Inflammatory macrophage treated with lipopolysaccharide for 4 hours (primary cell): ENCODE measurements around the gene RNU1-1.
"Not testable (repeated sequence)": the region's sequence is repeated elsewhere in the genome, so short reads cannot be mapped to it uniquely, and the experiment has no call there.

Experiments
- DNase-seq: peaks from one replicate; pipeline ENCODE4 v3.0.0-alpha.2; 2020

RNU1-1 gene

GRCh38 chr1:16491056-16491675, 22.9 kb downstream of the RNU1-1 start:
- no peak for DNase-seq

DNA sequence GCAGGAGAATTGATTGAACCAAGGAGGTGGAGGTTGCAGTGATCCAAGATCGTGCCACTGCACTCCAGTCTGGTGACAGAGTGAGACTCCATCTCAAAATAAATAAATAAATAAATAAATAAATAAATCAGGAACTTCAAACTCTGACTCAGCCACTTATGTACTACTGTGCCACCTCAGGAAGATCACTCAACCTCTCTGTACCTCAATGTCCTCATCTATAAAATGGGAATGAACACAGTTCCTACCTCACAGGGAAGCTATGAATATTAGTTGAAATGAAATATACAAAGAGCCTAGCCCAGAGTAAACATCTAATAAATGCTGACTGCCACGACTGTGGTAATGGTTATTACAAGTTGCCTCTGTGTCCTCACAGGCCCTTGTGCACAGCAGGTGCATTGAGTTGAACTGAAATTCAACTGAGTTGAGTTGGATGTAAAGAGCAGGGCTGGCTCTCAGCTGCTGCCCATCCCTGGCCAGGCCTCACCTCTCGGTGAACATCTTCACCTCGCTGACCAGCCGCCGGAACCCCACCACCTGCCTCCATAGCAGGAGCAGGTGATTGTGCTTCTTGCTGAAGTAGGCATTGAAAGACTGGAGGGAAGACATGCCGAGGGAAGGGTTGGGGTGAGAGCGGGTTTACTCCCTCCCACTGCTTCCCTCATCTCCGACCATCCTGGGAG, 24.7 kb downstream of the RNU1-1 start:
- not testable (repeated sequence) for DNase-seq

DNA sequence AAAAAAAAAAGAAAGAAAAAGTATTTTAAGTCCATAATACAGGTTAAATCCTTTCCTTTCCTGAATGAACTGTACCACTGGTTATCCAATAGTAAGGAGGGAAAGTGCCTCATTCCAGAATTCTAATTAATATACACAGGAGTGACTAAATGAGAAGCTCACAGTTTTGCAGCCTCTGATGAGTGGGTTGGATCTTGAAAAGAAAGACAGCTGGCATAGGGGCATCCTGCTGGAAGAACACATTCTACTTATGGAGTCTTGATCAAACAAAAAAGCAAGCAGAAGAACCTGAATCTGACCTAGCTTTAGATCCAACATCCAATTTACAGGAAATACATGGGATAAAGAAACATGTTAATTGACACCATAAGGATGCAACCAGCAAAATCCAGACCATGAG, 27.1 kb downstream of the RNU1-1 start:
- not testable (repeated sequence) for DNase-seq

GRCh38 chr1:16486316-16486715, 27.8 kb downstream of the RNU1-1 start:
- DNase-seq, result not testable (repeated sequence)

DNA sequence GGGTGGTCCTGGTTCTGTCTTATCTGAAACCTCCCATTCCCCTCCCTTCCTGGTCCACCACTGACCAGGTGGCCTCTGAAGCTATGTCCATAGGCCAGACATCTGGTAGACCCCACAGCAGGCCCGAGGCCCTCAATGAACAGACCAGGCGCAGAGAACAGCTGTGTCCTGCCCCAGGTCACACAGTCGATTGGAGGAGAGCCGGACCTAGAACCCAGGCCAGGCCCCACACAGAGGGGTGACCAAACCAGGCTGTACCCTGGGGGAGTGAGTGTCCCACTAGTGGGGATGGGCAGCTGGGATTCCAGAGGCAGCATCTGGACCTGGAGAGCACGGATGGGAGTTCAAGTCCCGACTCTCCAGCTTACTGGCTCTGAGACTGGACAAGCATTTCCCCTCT, 29.2 kb downstream of the RNU1-1 start:
- DNase-seq, result no peak

DNA sequence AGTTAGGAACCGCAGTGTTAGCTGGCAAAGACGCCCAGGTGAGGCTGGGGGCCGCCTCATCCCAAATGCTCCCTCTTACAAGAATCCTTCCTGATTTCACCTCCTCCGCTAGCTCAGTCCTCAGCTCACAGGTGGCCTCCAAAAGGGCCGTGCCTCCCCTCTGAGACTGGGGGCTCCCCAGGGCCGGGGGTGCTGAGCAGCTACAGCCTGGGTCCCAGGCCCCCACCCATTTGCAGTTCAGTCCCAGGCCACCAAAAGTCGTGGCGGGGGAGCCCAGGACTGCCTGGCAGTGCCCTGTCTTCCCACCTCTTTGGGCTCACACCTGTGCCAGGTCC, 29.6 kb downstream of the RNU1-1 start:
- DNase-seq, result no peak

GRCh38 chr1:16483639-16484500, 30.2 kb downstream of the RNU1-1 start:
- not testable (repeated sequence) for DNase-seq

GRCh38 chr1:16483146-16483545, 30.9 kb downstream of the RNU1-1 start:
- not testable (repeated sequence) for DNase-seq

DNA sequence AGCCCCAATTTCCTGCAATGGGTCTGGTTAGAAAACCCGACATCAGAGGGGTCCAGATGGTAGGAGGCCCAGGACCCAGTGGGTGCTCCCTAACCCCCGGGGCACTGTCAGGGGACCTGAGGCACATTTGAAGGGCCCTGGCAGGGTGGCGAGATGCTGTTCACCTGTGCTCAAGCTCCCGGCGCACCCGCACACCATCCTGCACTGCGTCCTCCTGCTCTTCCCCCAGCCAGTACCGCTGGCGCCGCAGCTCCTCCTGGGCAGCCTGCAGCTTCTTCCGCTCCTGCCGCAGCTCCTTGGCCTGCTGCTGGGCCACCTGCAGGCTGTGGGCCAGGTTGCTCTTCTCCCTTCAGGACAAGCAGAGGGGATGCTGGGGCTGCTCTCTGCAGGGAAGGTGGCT, 36.0 kb downstream of the RNU1-1 start:
- DNase-seq, result no peak

DNA sequence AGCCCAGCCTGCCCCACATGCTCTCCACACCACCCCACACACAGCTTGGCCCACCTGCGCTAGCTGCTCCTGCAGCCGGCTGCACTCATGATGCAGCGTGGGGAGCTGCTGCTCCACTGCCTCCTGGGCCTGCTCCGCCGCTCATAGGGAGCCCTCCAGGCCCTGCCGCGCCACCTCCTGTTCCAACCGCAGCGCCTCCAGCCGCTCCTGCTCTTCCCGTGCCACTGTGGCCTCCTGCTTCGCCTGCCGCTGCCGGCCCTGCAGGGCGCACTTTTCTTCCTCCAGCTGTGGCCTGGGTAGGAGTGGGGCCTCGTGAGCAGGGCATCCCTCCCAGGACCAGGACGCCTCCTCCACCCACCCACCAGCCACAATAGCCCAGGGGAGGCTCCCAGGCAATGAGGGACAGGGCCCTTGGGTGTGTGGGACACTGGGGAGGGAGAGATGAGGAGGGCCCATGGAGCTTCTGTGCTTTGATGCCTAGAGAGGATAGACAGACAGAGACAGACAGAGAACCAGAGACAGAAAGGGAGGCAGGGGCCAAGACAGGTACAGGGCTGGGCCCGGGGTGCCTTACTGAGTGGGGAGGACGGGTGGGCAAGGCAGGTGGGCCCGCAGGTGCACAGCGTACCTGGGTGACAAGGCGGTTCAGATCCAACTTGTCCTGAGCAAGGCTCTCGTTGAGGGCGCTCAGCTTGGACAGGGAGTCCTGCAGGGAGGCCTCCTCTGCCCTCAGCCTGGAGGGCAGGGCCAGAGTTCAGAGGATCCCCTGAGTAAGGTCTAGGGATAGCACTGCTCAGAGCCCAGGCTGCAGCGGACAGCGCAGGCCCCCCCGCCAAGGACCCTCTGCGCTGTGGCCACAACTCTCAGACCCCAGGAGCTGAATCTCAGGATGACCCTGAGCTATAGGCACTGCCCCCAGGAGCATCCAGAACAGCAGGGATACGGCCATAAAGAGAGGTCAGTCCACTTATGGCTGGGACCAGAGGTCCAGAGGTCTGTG, 38.0 kb downstream of the RNU1-1 start:
- DNase-seq, result not testable (repeated sequence)

GRCh38 chr1:16474891-16475290, 39.2 kb downstream of the RNU1-1 start:
- DNase-seq, result not testable (repeated sequence)

DNA sequence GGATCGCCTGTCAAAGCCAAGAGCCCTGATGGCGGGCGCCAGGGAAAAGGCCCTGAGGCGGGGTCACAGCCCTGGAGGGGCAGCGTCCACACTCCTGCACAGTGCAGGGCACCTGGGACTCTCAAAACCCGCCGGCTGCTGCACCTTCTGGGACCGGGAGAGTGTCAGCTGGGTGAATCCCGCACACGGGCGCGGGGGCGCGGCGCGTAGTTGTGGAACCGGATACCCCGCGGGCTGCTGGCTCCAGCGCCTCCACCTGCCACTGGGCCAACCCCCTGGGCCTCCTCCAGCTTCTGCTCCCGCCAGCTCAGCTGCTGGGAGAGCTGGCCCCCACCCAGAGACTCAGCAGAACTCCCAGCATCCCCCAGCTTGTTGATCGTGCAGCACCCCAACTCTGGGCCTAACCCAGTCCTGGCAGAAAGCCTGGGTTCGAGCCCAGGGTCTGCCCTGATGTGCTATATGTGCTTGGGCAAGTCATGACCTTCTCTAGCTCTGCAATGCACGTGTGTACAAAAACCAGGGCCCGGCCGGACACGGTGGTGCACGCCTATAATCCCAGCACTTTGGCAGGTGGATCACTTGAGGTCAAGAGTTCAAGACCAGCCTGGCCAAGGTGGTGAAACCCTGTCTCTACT, 39.8 kb downstream of the RNU1-1 start:
- no peak for DNase-seq

GRCh38 chr1:16468558-16468957, 45.5 kb downstream of the RNU1-1 start:
- DNase-seq, result no peak

GRCh38 chr1:16464917-16465625, 49.0 kb downstream of the RNU1-1 start:
- no peak for DNase-seq
